Measurements from ENCODE around the gene JARID2.

GRCh38 chr6:15481390-15482291 lies 235.8 kb downstream of the JARID2 start:
- TF ChIP-seq POLR2A (IDR thresholded peaks at IDR 0.05) (peak; percentile 47 to 52), CTCF (IDR thresholded peaks at IDR 0.05 in 4 of 5, conservative IDR thresholded peaks at IDR 0.05 in 1 of 5) (no peak)

Measured in gastrocnemius medialis (tissue), 4 donors.